Measurements from ENCODE around the gene DGKA.

DGKA gene

DNA sequence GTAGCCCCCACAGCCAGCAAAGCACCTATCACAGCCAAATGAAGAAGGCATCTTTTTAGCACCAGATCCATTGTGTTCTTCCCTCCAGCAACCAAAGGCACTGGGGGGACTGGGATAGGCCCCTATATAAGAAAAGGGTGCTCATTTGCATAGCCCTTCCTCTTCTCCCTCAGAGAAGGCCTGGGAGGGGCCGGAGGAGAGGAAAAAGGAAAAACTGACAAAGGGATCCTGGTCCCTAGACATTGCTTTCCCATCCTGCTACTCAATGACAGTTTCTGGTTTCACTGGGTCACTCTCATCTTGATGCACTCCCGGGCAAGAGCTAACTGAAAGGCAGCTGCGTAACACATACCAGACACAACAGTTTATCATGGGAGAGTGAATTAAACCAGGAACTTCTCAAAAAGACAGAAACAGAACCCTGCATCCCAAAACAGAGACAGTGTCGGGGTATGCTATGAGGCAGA, 35.0 kb downstream of the DGKA start, which contains the start of gene PMEL:
TSS of gene PMEL (minus strand) at position 102 of the 467 bp plus-strand sequence. CDS start at position 71, 31 bp downstream.
- peak within 1 kb of the TSS; percentile 88 to 92 for H3K9ac ChIP-seq (ENCODE audit: low read depth in 1 of 2, low read length in 2 of 2)

GRCh38 chr12:55966408-55967281, 35.7 kb downstream of the DGKA start, which contains the start of gene CDK2:
TSS of gene CDK2 (plus strand) at chr12:55966830. CDS start at chr12:55967009, 179 bp downstream.
- peak within 1 kb of the TSS; percentile 76 to 77 for H3K27ac ChIP-seq (ENCODE audit: low read depth in 2 of 2, low read length in 2 of 2)
- no peaks in the 10 kb centered on the region for H3K27me3 ChIP-seq (ENCODE audit: control insufficient read depth in 2 of 2, insufficient read depth in 2 of 2, low read length in 2 of 2)

More for the DNA sequence above, 35.0 kb downstream of the DGKA start, which contains the start of gene PMEL:
- H3K4me3 ChIP-seq (ENCODE audit: low read length in 2 of 2), result peak within 1 kb of the TSS; percentile 90 to 92
- peak within 1 kb of the TSS; percentile 76 to 77 for H3K27ac ChIP-seq (ENCODE audit: low read depth in 2 of 2, low read length in 2 of 2)
- no peaks in the 10 kb centered on the region for H3K9me3 ChIP-seq (ENCODE audit: control insufficient read depth in 2 of 2, low read length in 2 of 2)
- no peaks in the 10 kb centered on the region for H3K27me3 ChIP-seq (ENCODE audit: control insufficient read depth in 2 of 2, insufficient read depth in 2 of 2, low read length in 2 of 2)
- H3K36me3 ChIP-seq (ENCODE audit: control insufficient read depth in 2 of 2, insufficient read depth in 2 of 2, low read length in 2 of 2), result no peaks in the 10 kb centered on the region
- H3K4me1 ChIP-seq (ENCODE audit: control insufficient read depth in 2 of 2, insufficient read depth in 2 of 2, low read length in 2 of 2), result peaks cover 15 to 18% of the 10 kb centered on the region in 2 donors

DNA sequence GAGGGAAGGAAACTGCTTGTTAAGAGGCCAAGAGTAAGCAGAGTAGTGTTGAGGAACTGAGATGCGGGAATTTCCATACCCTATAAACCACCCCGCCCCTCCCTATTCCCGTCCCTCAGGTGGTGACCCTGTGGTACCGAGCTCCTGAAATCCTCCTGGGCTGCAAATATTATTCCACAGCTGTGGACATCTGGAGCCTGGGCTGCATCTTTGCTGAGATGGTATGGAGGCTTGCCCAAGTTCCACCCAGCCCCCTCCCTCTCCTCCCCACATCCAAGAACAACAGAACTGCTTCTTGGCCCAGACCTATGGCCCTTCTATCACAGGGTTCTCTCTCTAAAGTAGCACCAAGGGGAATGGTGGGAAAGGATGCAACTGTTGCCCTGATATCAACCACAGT, 38.4 kb downstream of the DGKA start:
- Histone ChIP-seq H3K9ac (ENCODE audit: low read depth in 1 of 2, low read length in 2 of 2) (no peak overlapping the region), H3K36me3 (ENCODE audit: control insufficient read depth in 2 of 2, insufficient read depth in 2 of 2, low read length in 2 of 2) (no peaks in the 10 kb centered on the region), H3K4me1 (ENCODE audit: control insufficient read depth in 2 of 2, insufficient read depth in 2 of 2, low read length in 2 of 2) (peaks cover 23 to 28% of the 10 kb centered on the region in 2 donors), H3K27me3 (ENCODE audit: control insufficient read depth in 2 of 2, insufficient read depth in 2 of 2, low read length in 2 of 2) (no peaks in the 10 kb centered on the region), H3K4me3 (ENCODE audit: low read length in 2 of 2) (no peak overlapping the region), H3K27ac (ENCODE audit: low read depth in 2 of 2, low read length in 2 of 2) (no peak overlapping the region), H3K9me3 (ENCODE audit: control insufficient read depth in 2 of 2, low read length in 2 of 2) (no peaks in the 10 kb centered on the region)

More at GRCh38 chr12:55966408-55967281, 35.7 kb downstream of the DGKA start, which contains the start of gene CDK2:
- Histone ChIP-seq H3K4me3 (ENCODE audit: low read length in 2 of 2) (peak within 1 kb of the TSS; percentile 90 to 92), H3K9ac (ENCODE audit: low read depth in 1 of 2, low read length in 2 of 2) (peak within 1 kb of the TSS; percentile 88 to 92), H3K36me3 (ENCODE audit: control insufficient read depth in 2 of 2, insufficient read depth in 2 of 2, low read length in 2 of 2) (no peaks in the 10 kb centered on the region), H3K4me1 (ENCODE audit: control insufficient read depth in 2 of 2, insufficient read depth in 2 of 2, low read length in 2 of 2) (peaks cover 15 to 18% of the 10 kb centered on the region in 2 donors), H3K9me3 (ENCODE audit: control insufficient read depth in 2 of 2, low read length in 2 of 2) (no peaks in the 10 kb centered on the region)

DNA sequence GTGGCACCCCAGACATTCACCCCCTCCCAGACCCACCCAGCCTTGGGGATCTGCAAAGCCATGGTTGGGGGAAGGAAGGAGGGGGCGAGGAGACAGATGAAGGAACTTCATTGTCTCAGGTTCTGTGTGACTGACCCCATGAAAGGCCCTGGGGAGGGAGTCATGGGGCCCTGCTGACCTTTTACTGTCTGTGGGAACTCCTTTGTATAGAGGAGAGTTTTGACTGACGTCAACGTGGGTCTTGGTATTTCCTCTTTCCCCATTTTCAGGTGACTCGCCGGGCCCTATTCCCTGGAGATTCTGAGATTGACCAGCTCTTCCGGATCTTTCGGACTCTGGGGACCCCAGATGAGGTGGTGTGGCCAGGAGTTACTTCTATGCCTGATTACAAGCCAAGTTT, 39.8 kb downstream of the DGKA start:
- Histone ChIP-seq H3K4me1 (ENCODE audit: control insufficient read depth in 2 of 2, insufficient read depth in 2 of 2, low read length in 2 of 2) (peaks cover 29 to 37% of the 10 kb centered on the region in 2 donors), H3K9ac (ENCODE audit: low read depth in 1 of 2, low read length in 2 of 2) (no peak overlapping the region), H3K9me3 (ENCODE audit: control insufficient read depth in 2 of 2, low read length in 2 of 2) (no peaks in the 10 kb centered on the region), H3K27ac (ENCODE audit: low read depth in 2 of 2, low read length in 2 of 2) (no peak overlapping the region), H3K4me3 (ENCODE audit: low read length in 2 of 2) (no peak overlapping the region), H3K27me3 (ENCODE audit: control insufficient read depth in 2 of 2, insufficient read depth in 2 of 2, low read length in 2 of 2) (no peaks in the 10 kb centered on the region), H3K36me3 (ENCODE audit: control insufficient read depth in 2 of 2, insufficient read depth in 2 of 2, low read length in 2 of 2) (no peaks in the 10 kb centered on the region)

- H3K9me3 ChIP-seq (ENCODE audit: control insufficient read depth in 2 of 2, low read length in 2 of 2), result no peaks in the 10 kb centered on the region
- peak overlapping the region in 1 of 2 donors; percentile 95 for H3K9ac ChIP-seq (ENCODE audit: low read depth in 1 of 2, low read length in 2 of 2)
- no peak overlapping the region for H3K4me3 ChIP-seq (ENCODE audit: low read length in 2 of 2)
- H3K27ac ChIP-seq (ENCODE audit: low read depth in 2 of 2, low read length in 2 of 2), result peak overlapping the region in 1 of 2 donors; percentile 97
- H3K4me1 ChIP-seq (ENCODE audit: control insufficient read depth in 2 of 2, insufficient read depth in 2 of 2, low read length in 2 of 2), result peaks cover 27 to 38% of the 10 kb centered on the region in 2 donors
- H3K27me3 ChIP-seq (ENCODE audit: control insufficient read depth in 2 of 2, insufficient read depth in 2 of 2, low read length in 2 of 2), result no peaks in the 10 kb centered on the region
- H3K36me3 ChIP-seq (ENCODE audit: control insufficient read depth in 2 of 2, insufficient read depth in 2 of 2, low read length in 2 of 2), result no peaks in the 10 kb centered on the region
These were observed 41.1 kb downstream of the DGKA start for GRCh38 chr12:55972042-55972441.

- peak overlapping the region; percentile 78 to 95 for H3K9ac ChIP-seq (ENCODE audit: low read depth in 1 of 2, low read length in 2 of 2)
These were observed 41.5 kb downstream of the DGKA start for GRCh38 chr12:55972456-55972855.

DNA sequence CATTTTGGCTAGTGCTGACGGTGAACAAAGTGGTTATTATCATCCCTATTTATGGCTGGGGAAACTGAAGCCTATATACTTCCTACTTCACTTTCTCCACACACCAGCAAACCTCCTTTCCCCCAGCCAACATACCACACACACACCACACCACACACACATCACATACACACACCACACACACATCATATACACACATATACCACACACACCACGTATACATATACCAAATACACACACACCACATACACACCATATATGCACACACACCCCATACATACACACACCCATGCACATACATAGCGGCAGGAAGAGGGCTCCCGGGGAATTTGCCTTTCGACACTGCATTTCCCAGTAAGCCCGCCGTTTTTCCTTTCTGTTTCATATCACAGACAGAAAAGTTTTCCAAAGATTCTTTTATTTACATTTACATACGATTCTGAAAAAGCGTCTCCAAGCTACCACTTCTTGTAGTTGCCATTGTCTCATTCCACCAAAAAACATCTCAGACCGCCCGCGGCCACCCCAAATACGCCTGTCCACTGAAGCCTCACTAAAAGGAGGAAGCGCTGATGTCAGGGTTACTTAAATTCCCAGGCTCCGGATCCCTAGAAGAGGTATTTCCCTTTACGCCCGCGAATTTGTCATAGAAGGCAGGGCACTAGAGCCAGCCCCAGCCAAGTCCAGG, 42.1 kb downstream of the DGKA start:
- Histone ChIP-seq H3K36me3 (ENCODE audit: control insufficient read depth in 2 of 2, insufficient read depth in 2 of 2, low read length in 2 of 2) (no peaks in the 10 kb centered on the region), H3K27ac (ENCODE audit: low read depth in 2 of 2, low read length in 2 of 2) (peak overlapping the region; percentile 94 to 97), H3K9me3 (ENCODE audit: control insufficient read depth in 2 of 2, low read length in 2 of 2) (no peaks in the 10 kb centered on the region), H3K27me3 (ENCODE audit: control insufficient read depth in 2 of 2, insufficient read depth in 2 of 2, low read length in 2 of 2) (no peaks in the 10 kb centered on the region), H3K9ac (ENCODE audit: low read depth in 1 of 2, low read length in 2 of 2) (peak overlapping the region; percentile 78 to 95), H3K4me1 (ENCODE audit: control insufficient read depth in 2 of 2, insufficient read depth in 2 of 2, low read length in 2 of 2) (peaks cover 25 to 38% of the 10 kb centered on the region in 2 donors), H3K4me3 (ENCODE audit: low read length in 2 of 2) (peak overlapping the region; percentile 78 to 88)

More at GRCh38 chr12:55972456-55972855, 41.5 kb downstream of the DGKA start:
- H3K36me3 ChIP-seq (ENCODE audit: control insufficient read depth in 2 of 2, insufficient read depth in 2 of 2, low read length in 2 of 2), result no peaks in the 10 kb centered on the region
- peak overlapping the region; percentile 94 to 97 for H3K27ac ChIP-seq (ENCODE audit: low read depth in 2 of 2, low read length in 2 of 2)
- peaks cover 25 to 38% of the 10 kb centered on the region in 2 donors for H3K4me1 ChIP-seq (ENCODE audit: control insufficient read depth in 2 of 2, insufficient read depth in 2 of 2, low read length in 2 of 2)
- H3K27me3 ChIP-seq (ENCODE audit: control insufficient read depth in 2 of 2, insufficient read depth in 2 of 2, low read length in 2 of 2), result no peaks in the 10 kb centered on the region
- peak overlapping the region; percentile 78 to 88 for H3K4me3 ChIP-seq (ENCODE audit: low read length in 2 of 2)
- H3K9me3 ChIP-seq (ENCODE audit: control insufficient read depth in 2 of 2, low read length in 2 of 2), result no peaks in the 10 kb centered on the region

- H3K36me3 ChIP-seq (ENCODE audit: control insufficient read depth in 2 of 2, insufficient read depth in 2 of 2, low read length in 2 of 2), result no peaks in the 10 kb centered on the region
- H3K9me3 ChIP-seq (ENCODE audit: control insufficient read depth in 2 of 2, low read length in 2 of 2), result no peaks in the 10 kb centered on the region
- peak within 1 kb of the TSS; percentile 96 to 100 for H3K9ac ChIP-seq (ENCODE audit: low read depth in 1 of 2, low read length in 2 of 2)
- H3K27me3 ChIP-seq (ENCODE audit: control insufficient read depth in 2 of 2, insufficient read depth in 2 of 2, low read length in 2 of 2), result no peaks in the 10 kb centered on the region
- H3K27ac ChIP-seq (ENCODE audit: low read depth in 2 of 2, low read length in 2 of 2), result peak within 1 kb of the TSS; percentile 95 to 97
- H3K4me3 ChIP-seq (ENCODE audit: low read length in 2 of 2), result peak within 1 kb of the TSS; percentile 88 to 99
- H3K4me1 ChIP-seq (ENCODE audit: control insufficient read depth in 2 of 2, insufficient read depth in 2 of 2, low read length in 2 of 2), result peaks cover 25 to 38% of the 10 kb centered on the region in 2 donors
These were observed 42.8 kb downstream of the DGKA start, which contains the start of gene RAB5B for GRCh38 chr12:55973599-55974307. TSS of gene RAB5B (plus strand) at chr12:55974078. CDS start at chr12:55986961, 12,883 bp downstream.

GRCh38 chr12:55974308-55974730, 43.4 kb downstream of the DGKA start:
- Histone ChIP-seq H3K9ac (ENCODE audit: low read depth in 1 of 2, low read length in 2 of 2) (peak overlapping the region; percentile 96 to 100), H3K9me3 (ENCODE audit: control insufficient read depth in 2 of 2, low read length in 2 of 2) (no peaks in the 10 kb centered on the region), H3K27me3 (ENCODE audit: control insufficient read depth in 2 of 2, insufficient read depth in 2 of 2, low read length in 2 of 2) (no peaks in the 10 kb centered on the region), H3K4me3 (ENCODE audit: low read length in 2 of 2) (peak overlapping the region; percentile 86 to 99), H3K27ac (ENCODE audit: low read depth in 2 of 2, low read length in 2 of 2) (peak overlapping the region; percentile 95 to 96), H3K36me3 (ENCODE audit: control insufficient read depth in 2 of 2, insufficient read depth in 2 of 2, low read length in 2 of 2) (peaks cover 0 to 3% of the 10 kb centered on the region in 2 donors), H3K4me1 (ENCODE audit: control insufficient read depth in 2 of 2, insufficient read depth in 2 of 2, low read length in 2 of 2) (peaks cover 25 to 38% of the 10 kb centered on the region in 2 donors)

Measured in mucosa of rectum (tissue), 2 donors.